Measurements from ENCODE around the gene RNF114. TPM values are rescaled to one million over a fixed set of nuclear protein-coding genes. Genes with fewer than 3 reads are reported as not detected.
A peak's percentile ranks its signal among the peaks of the same experiment; 100 is the strongest.

RNF114 gene
- total RNA-seq, 2 experiments from 2014 or later, result 61.5 to 70.7 TPM

- no peak for DNase-seq
- no peaks in the 10 kb centered on the region for H3K9me3 Mint-ChIP-seq
- H3K27me3 Mint-ChIP-seq, result peaks cover 5% of the 10 kb centered on the region
- H3K27ac Mint-ChIP-seq, result no peak overlapping the region
- no peak overlapping the region for H3K4me3 Mint-ChIP-seq
- peaks cover 26% of the 10 kb centered on the region for H3K4me1 Mint-ChIP-seq
- H3K36me3 Mint-ChIP-seq, result peaks cover 3% of the 10 kb centered on the region
Measured at GRCh38 chr20:49981218-49982071, 45.2 kb downstream of the RNF114 start.

DNA sequence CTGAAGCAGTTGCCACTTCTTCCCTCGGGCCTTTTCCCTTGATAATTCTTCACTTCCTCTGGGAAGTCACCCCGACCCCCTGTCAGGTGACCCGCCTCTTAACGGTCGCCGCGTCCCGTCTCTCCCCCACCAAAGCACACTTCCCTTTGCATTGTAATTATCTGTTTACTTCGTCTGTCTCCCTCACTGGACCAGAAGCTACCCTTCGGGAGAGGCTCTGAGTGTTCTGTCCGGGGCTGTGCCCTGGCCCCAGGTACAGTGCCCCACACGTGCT, 45.8 kb downstream of the RNF114 start:
- no peak for DNase-seq
- Mint-ChIP-seq H3K9me3 (no peaks in the 10 kb centered on the region), H3K4me1 (peaks cover 26% of the 10 kb centered on the region), H3K27ac (peak overlapping the region; percentile 66), H3K27me3 (peaks cover 5% of the 10 kb centered on the region), H3K36me3 (peaks cover 3% of the 10 kb centered on the region), H3K4me3 (peak overlapping the region; percentile 57)

GRCh38 chr20:49982346-49983122, 46.3 kb downstream of the RNF114 start, which contains the start of gene SNAI1:
SNAI1 (plus strand) TSS chr20:49982980; CDS start chr20:49983060, 80 bp downstream.
- Mint-ChIP-seq H3K36me3 (peaks cover 3% of the 10 kb centered on the region), H3K4me3 (peak within 1 kb of the TSS; percentile 73), H3K4me1 (peaks cover 26% of the 10 kb centered on the region), H3K27me3 (peaks cover 5% of the 10 kb centered on the region), H3K9me3 (no peaks in the 10 kb centered on the region), H3K27ac (peak within 1 kb of the TSS; percentile 66)
- DNase-seq, result peak; percentile 88

DNA sequence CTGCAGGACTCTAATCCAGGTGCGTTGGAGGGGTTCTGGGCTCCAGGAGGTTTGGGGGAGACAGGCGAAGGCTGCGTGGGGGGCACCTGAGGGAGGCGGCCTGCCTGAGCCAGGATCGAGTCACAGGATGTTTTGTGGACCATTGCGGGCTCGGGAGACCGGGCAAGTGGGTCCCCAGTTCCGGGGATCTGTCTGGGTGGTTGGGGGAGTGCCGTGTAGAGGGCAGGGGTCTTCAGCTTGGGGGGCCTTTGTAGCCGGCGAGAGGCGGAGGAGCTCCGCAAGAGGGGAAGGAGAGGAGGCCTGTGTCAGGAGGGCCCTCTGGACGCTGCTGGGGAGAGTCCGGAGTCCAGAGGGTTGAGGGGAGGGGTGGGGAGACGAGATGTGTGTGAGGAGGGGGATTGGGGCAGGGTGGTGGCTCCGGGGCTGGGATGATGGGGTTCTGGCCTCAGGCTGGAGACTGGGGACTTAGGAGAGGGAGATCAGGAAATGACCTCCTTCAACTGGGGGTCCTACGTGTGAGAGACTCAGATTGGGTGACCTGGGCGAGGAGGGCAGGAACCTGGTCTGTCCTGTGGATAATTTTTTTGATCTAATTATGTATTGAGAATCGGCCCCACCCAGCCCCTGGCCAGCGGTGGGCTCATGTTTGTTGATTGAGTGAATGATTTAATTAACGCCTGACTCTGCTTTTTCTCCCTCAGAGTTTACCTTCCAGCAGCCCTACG, 47.1 kb downstream of the RNF114 start:
- Mint-ChIP-seq H3K27ac (no peak overlapping the region), H3K4me1 (peaks cover 26% of the 10 kb centered on the region), H3K36me3 (peaks cover 3% of the 10 kb centered on the region), H3K4me3 (peak overlapping the region; percentile 73), H3K9me3 (no peaks in the 10 kb centered on the region), H3K27me3 (peaks cover 5% of the 10 kb centered on the region)
- no peak for DNase-seq

GRCh38 chr20:49983848-49984408, 47.7 kb downstream of the RNF114 start:
- Mint-ChIP-seq H3K36me3 (peaks cover 3% of the 10 kb centered on the region), H3K27me3 (peaks cover 5% of the 10 kb centered on the region), H3K9me3 (no peaks in the 10 kb centered on the region), H3K27ac (no peak overlapping the region), H3K4me1 (peaks cover 26% of the 10 kb centered on the region), H3K4me3 (peak overlapping the region; percentile 73)
- no peak for DNase-seq

DNA sequence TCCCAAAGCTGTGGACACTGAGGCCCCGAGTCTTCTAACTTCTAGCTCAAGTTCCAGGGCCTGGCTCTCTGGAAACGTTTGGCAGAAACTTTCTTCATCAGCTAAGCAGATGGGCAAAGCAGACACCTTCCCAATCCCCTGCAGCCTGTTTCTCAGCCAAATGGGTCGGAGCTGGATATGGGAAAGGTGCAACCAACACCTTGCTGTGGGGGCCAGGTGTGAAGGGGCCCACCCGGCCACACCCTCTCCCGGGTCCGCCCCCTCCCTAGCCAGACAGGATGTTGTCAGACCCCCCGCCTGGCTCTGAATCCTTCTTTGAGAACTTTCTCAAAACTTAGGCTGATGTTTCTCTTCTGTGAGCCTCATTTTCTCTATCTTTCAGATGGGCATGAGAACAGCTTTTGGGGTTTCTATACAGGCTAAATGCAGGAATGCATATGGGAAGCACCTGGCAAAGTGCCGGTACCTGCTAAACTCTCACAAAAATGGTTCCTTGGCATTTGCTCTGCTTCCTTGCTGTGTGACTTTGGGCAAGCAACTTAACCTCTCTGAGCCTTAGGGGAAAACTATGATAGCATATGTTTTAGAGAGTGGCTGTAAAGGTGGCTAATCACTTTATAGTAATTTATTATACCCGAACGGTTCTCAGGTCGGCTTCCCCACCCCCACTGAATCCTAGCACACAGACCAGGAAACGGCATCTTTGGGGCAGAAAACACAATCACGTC, 48.4 kb downstream of the RNF114 start:
- H3K4me1 Mint-ChIP-seq, result peaks cover 28% of the 10 kb centered on the region
- no peak overlapping the region for H3K27ac Mint-ChIP-seq
- H3K4me3 Mint-ChIP-seq, result no peak overlapping the region
- H3K27me3 Mint-ChIP-seq, result peaks cover 5% of the 10 kb centered on the region
- H3K36me3 Mint-ChIP-seq, result peaks cover 3% of the 10 kb centered on the region
- H3K9me3 Mint-ChIP-seq, result no peaks in the 10 kb centered on the region
- DNase-seq, result no peak

DNA sequence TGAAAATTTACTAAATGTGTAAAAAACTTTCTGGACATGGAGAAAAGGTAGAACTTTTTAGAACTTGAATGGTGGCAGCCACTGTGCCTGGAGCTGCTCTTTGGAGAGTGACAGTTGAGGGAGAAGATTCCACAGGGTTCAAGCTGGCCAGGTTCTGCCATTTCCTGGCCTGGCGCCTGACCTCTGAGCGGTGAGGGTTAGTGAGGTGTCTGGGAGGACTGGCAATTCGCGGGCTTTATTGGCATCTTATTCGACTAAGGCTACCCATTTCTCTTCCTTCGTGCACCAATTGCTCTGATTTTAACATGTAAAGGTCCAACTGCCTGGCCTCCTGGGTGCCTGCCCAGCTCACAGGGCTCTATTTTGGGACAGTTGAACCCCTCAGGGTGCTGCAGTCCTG, 49.0 kb downstream of the RNF114 start:
- Mint-ChIP-seq H3K9me3 (no peaks in the 10 kb centered on the region), H3K4me1 (peaks cover 26% of the 10 kb centered on the region), H3K4me3 (no peak overlapping the region), H3K27ac (no peak overlapping the region), H3K36me3 (peaks cover 3% of the 10 kb centered on the region), H3K27me3 (peaks cover 5% of the 10 kb centered on the region)
- no peak for DNase-seq

GRCh38 chr20:49985617-49986016, 49.4 kb downstream of the RNF114 start:
- Mint-ChIP-seq H3K27ac (no peak overlapping the region), H3K9me3 (no peaks in the 10 kb centered on the region), H3K36me3 (peaks cover 3% of the 10 kb centered on the region), H3K4me1 (peaks cover 23% of the 10 kb centered on the region), H3K27me3 (peaks cover 8% of the 10 kb centered on the region), H3K4me3 (no peak overlapping the region)
- DNase-seq, result no peak

DNA sequence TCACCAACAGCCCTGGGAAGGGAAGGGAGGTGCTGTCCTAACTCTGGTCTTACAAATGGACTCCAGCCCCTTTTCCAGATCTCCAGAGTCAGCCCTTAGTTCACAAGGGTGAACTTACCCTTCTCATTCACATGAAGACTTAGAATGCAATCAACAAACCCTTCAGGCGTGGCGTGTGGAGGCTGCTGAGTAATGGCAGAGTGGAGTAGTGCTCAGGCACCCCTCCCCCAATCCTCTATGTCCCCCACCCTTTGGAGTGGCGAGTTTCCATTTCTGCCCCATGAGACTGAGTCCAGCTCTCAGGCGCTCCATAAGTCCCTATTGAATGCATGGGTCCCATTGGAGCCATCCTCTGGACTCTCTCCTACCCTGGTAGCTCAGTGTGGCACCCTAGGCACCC, 49.9 kb downstream of the RNF114 start:
- H3K36me3 Mint-ChIP-seq, result peaks cover 3% of the 10 kb centered on the region
- H3K27me3 Mint-ChIP-seq, result peaks cover 8% of the 10 kb centered on the region
- H3K4me1 Mint-ChIP-seq, result peaks cover 23% of the 10 kb centered on the region
- no peak overlapping the region for H3K4me3 Mint-ChIP-seq
- DNase-seq, result no peak
- H3K9me3 Mint-ChIP-seq, result no peaks in the 10 kb centered on the region
- H3K27ac Mint-ChIP-seq, result no peak overlapping the region

- no peak for DNase-seq
- peaks cover 16% of the 10 kb centered on the region for H3K4me1 Mint-ChIP-seq
- peaks cover 4% of the 10 kb centered on the region for H3K27me3 Mint-ChIP-seq
- no peak overlapping the region for H3K4me3 Mint-ChIP-seq
- no peak overlapping the region for H3K27ac Mint-ChIP-seq
- no peaks in the 10 kb centered on the region for H3K9me3 Mint-ChIP-seq
- peaks cover under 1% of the 10 kb centered on the region for H3K36me3 Mint-ChIP-seq
Measured at GRCh38 chr20:49987015-49987867, 51.0 kb downstream of the RNF114 start.

- Mint-ChIP-seq H3K9me3 (no peaks in the 10 kb centered on the region), H3K27me3 (peaks cover 3% of the 10 kb centered on the region), H3K27ac (no peak overlapping the region), H3K4me3 (no peak overlapping the region), H3K4me1 (peaks cover 12% of the 10 kb centered on the region), H3K36me3 (no peaks in the 10 kb centered on the region)
- DNase-seq, result no peak
Measured at GRCh38 chr20:49987868-49988690, 51.9 kb downstream of the RNF114 start.

DNA sequence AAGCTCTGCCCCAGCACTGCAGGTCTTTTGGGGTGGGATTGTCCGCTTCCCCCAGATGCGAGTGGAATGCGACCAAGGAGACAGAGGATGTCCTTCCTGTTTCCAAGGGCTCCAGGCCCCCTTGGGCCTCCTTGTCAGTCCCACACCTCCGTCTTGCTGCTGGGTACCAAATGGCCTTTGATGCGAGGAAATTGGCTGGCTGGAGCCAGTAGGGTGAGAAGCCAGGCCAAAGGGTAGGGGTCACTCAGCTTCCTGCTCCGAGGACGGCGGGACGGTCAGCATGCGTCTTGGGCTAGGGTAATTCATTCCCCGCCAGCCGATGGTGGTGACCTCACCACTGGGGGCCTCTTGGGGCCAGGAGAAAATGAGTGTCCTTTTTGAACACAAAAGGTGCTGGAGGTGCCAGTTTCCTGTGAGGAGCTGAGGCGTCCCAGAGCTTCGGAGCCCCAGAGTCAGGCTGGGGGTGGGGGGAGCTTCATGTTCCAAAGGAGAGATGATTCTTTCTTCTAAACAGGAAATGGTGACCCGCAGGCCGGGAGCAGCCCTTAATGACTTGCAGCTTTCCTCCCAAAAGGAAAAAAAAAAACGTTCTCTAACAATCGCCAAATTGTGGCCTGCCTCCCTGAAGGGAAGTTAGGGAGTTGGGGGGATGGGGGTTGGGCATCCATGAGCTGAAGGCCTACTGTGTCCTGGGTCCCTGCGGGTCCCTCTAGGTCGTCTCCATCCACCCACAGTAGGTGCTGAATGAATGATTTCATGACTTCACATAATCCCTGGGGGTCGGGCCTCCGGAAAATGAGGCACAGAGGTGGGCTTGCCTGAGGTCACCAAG, 53.3 kb downstream of the RNF114 start:
- no peak overlapping the region for H3K27ac Mint-ChIP-seq

More for the DNA sequence above, 53.3 kb downstream of the RNF114 start:
- Mint-ChIP-seq H3K36me3 (no peaks in the 10 kb centered on the region), H3K9me3 (no peaks in the 10 kb centered on the region), H3K4me3 (no peak overlapping the region), H3K4me1 (peaks cover 7% of the 10 kb centered on the region), H3K27me3 (peaks cover 3% of the 10 kb centered on the region)
- DNase-seq, result no peak
